Left hindlimb (tissue), 1 donor: ENCODE data around the gene ATP1A2.

Experiments used
- DNase-seq: peaks from one replicate; pipeline ENCODE4 v3.0.0-alpha.2; 2018

The ATP1A2 gene

DNA sequence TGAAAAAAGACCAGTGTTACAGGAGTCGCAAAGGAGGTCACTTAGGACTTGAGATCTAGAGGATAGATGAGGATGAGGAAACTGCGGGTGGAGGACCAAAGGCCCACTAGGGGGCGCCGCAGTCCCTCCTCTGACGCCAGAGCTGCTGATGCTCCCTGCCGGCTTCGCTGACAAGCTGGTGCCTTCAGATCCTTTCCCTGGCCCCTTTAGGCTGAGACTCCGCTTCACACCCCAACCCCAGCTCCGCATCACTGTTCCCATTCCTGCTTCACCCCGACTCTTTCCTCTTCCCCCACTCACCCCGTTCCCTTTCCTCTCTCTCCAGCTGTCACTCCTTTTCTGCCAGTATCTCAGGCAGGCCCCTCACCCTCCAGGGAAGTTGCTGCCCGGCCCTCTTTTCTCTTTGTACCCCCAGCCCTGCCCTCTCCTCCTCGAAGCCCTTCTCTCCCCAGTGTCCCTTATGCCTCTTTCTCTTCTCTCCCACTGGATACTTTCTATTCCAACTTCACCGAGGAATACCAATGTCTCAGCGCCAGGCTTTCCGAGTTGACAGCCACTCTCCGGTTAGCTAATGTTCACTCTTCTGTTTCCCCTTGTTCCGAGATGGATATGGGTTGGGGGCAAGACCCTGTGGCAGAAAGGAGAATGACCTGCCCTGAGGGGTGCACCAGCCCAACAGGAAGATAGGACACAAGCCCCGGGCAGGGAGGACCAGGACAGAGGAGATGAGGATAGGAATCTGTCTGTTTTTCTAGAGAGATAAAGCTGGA is 29.7 kb upstream of the ATP1A2 start:
- peak; percentile 81 for DNase-seq

GRCh38 chr1:160086456-160086892 is 29.1 kb upstream of the ATP1A2 start:
- DNase-seq: no peak

DNA sequence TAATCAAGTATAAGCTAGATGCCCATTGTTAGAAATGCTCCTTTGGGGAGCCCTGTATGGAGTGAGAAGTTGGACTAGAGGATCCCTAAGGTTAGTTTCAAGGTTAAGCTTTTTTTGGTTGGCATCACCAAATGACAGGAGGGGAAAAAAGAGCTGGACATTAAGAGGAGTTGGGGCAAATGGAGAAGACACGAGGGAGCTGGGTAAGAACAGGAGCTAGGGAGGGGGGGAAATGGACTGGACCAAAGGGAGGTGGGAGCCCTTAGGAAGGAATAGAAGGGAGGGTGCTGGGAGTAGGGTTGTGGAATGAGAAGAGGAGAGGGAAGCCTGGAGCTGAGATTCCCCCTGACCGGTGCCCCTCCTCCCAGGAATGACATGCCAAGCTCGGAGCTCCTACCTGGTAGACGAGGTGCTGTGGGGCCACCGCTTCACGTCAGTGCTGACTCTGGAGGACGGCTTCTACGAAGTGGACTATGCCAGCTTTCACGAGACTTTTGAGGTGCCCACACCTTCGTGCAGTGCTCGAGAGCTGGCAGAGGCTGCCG is 28.4 kb upstream of the ATP1A2 start:
- no peak for DNase-seq

- DNase-seq: no peak
These were observed 25.7 kb upstream of the ATP1A2 start for GRCh38 chr1:160089883-160090282.

DNA sequence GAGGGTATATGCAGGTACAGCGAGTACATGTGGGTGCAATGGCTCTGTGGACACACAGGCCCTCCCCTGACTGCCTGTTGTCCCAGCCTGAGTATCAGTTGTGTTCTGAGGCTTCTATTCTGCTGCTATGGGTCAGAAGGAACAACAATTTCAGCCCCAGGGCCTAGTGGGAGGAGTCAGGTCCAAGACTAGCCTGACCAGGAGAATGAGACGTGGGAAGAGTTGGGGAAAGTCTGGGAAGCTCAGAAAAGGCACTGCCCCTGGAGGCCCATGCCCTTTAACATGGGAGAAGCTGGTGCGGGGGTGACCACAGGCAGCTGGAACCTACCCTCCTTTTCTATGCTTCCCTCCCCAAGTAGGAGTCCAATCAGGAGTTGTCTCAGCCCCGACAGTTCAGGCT is 24.8 kb upstream of the ATP1A2 start:
- no peak for DNase-seq

DNA sequence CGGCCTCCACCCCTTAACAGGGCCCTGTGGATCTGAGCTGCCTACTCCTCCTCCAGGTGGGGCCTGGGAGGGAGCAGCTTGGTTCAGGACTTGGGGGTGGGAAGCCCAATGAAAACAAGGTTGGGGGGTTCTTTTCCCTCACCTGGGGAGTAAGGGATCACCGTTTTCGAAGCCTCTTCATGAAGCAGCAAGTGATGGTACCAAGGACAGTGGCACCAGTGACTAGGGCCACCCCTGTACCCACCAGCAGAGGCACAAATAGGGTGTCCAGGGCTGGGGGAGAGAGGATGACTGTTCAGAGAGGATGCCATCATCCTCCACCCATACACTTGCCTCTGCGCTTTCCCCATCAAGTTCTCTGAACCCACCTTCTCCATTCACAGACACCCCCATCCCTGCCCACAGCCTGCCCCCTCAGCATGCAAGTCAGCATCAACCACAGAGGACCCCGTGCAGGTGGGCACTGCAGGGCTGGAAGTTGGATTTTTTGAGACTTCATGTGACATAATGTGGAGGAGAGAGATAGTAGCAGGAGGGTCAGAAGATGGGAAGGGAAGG is 23.8 kb upstream of the ATP1A2 start:
- DNase-seq: peak; percentile 7

GRCh38 chr1:160092366-160093068 is 23.0 kb upstream of the ATP1A2 start:
- DNase-seq: peak; percentile 35

- DNase-seq: no peak
These were observed 22.5 kb upstream of the ATP1A2 start for GRCh38 chr1:160093069-160093395.

DNA sequence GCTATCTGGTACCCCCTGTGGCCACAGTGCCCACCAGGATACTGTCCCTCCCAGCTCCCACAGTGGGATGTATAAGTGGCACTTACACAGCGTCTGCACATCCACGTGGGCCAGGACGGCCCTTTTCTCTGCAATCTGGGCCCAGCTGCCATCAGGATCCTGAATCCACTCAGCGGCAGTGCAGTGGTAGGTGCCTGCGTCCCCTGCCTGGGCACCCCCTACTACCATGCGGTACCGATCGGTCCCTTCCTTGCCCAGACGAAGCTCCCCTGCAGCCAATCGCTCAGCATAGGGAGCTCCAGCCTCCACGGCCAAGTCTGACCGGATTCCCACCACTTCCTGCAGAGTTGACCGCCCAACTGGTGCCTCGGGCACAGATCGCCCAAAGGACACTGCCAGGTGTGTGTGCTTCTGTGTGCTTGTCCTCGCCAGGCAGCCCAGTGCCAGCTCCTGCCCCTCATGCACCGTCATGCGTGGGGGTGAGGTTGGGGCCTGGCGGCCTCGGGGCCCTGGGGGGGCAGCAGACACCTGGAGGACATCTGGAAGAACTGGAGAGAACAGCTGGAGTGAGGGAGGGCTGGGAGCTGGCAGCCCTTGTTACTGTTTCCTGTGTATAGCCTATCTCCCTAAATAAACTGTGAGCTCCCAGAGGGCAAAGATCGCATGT is 21.8 kb upstream of the ATP1A2 start:
- peak; percentile 29 for DNase-seq

- DNase-seq: no peak
These were observed 21.3 kb upstream of the ATP1A2 start for GRCh38 chr1:160094291-160094625.

DNA sequence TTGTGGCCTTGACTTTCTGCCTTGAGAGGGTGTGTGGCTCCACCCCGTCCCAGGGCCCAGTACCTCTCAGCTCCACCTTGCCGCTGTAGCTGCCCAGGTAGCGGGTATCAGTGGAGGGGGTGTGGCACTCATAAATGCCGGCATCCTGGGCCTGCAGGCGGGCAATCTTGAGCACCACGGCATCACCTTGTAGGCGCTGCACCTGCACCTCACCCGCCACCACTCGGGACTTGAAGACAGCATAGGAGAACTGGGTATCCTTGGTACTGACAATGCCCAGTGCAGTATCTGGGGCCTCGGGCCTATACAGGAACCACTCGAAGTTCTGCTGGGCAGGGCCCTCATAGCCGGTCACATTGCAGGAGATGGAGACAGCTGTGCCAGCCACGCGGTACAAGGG is 20.8 kb upstream of the ATP1A2 start:
- DNase-seq: peak; percentile 21

DNA sequence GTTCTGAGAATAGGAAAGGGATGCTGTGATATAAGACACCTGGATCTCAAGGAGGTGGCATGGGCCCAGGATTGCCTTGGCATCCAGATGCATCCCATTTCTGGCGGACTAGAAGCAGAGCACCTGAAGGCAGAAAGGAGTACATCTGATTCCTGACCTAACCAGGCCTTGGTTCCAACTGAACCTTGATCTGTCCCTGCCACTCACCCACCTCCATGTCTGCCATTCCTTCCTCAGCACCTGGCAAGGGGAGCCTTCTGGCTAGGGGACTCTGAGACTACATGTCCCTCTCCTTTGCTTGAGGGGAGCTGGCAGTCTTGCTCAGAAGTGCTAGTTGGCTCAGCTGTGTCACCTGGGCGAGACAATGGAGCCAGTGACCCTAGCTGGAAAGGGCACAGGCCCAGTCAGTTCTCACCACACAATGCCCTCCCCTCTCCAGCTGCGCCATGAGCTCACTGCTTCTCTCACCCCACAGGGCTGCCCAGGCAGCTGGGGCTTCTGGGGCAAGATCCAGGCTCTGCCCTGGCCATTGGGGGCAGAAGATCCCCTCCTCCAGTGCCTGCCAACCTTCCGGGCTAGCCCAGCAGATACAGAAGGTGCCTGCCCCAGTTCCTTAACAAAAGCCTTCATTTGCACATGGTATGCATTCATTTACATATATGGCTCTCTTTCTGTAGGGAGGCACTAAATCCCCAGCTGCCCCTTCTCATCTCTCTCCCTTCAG is 20.0 kb upstream of the ATP1A2 start:
- no peak for DNase-seq

DNA sequence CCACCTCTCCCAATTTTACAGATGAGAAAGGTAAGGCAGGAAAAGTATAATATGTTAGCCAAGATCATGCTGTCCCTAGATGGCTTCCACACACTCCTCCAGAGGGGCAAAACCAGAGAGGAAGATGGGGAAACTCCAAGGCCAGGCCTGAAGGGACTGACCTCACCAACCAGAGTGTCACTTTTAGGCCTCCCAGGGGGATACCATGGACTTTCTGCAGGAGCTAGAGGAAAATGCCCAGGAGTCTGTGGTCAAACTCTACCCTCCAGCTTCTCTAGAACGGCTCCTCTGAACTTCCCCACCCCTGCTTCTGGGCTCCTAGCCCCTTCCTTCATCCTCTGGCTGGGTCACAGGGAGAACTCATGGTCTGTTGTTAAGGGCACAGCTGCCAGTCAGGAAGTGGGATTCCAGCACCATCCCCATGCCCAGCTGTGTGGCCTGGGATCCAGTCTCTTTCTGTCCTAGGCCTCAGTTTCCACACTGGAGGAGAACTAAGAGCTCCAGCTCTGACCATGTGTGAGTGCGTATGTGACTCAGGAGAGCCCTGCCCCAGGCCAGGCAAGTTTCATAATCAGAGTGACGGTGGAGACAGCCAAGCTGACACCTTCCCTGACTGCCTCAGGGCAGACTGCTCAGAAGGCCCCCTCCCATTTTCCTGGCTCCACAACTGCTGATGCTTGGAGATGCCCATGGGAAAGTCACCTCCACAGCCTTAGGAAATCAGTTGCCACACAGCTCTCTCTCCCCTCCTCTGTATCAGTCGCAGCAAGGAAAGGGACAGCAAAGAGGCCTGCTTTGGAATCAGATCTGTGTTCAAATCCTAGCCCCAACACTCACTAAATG is 19.1 kb upstream of the ATP1A2 start:
- no peak for DNase-seq

DNA sequence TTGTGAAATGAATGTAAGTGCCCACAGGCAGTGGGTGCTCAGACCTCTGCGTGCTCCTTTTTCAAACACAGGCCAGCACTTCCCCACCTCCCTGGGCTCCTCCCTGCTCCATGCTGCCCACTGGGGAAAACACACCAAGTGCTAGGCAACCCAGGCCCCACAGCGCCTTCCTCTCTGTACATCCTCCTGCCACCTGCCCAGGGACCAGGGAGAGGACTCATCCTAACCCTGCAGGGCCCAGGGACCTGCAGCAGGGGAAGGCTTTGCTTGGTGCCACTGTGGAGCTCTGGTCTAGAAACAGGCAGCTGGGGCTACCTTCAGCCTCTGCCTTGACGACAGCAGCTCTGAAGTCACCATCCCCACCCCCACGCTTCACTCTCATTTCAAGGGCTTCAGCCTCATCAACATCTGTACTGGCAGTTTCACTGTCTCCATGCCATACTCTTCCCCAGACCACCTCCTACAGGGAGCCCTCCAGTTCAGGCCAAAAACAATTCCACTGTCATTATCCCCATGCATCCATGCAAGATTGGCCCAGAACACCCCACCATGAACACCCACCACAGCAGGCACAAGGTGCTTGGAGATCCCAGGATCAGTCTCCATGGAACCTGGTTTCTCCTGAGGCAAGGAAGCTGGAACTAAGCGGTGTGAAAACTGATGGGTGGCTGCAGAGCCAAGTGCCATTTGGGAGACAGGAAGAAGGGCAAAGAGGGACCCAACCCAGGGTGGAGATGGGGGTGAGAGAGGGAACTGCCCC is 18.2 kb upstream of the ATP1A2 start:
- no peak for DNase-seq

DNA sequence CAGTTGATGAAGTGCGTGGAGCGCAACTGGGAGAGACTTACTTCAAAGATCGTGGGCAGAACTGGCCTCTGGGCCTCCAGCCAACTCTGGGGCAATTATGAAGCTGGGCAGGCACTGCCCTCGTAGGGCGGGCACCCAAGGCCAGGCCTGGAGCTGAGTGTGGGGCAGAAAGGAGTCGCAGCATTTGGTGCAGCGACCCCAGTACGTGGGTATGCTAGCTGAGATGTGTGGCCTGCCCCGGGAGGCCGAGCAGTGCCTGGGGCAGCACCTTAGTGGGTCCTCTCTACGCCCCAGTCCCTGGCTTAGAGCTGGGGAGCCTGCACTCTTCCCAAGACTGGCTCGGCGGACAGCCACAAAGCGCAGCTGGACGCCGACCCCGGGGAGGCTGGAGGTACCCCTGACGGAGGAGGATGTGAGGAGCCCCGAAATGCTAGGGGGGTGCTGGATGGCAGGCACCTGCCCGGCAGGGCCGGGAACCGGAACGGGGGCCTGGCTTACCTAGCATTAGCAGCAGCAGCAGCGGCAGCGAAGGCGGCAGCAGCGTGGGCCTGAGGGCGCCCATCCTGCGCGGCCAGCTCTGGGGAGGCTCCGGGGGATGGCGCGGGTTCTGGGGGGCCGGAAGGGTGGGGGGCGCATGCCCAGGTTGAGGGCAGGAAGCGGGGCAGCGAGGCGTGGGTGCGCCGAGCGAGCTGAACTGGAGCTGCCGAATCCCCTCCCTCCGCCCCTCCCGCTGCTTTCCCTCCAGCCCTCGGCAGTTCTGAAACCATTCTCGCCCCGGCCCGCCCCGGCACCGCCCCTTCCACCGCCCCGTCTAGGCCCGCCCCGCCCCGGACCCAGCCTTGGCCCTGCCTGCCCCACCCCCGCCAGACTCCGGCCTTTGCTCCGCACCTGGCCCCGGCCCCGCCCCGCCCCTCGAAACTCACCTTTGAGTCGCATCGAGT is 17.4 kb upstream of the ATP1A2 start, which contains the start of gene IGSF8:
Gene IGSF8, minus strand, starts transcription at position 709 of the 941 bp plus-strand sequence. Its CDS starts 147 bp downstream, at position 562.
- peak; percentile 94 for DNase-seq

GRCh38 chr1:160098852-160099561 is 16.6 kb upstream of the ATP1A2 start:
- peak; percentile 98 for DNase-seq

GRCh38 chr1:160099716-160100375 is 15.7 kb upstream of the ATP1A2 start:
- DNase-seq: no peak

- peak; percentile 84 for DNase-seq
These were observed 14.4 kb upstream of the ATP1A2 start for GRCh38 chr1:160101037-160101716.
